ENCODE results near the gene HPSE2.

The HPSE2 gene

GRCh38 chr10:98450618-98451017 is 785.0 kb downstream of the HPSE2 start:
- DNase-seq: no peak

GRCh38 chr10:98449287-98449686 is 786.4 kb downstream of the HPSE2 start:
- no peak for DNase-seq

- DNase-seq: peak; percentile 89
Measured at GRCh38 chr10:98446661-98447221, 788.9 kb downstream of the HPSE2 start, which contains the start of gene HPS1. HPS1 (minus strand) TSS chr10:98446935; CDS start chr10:98443240, 3,695 bp downstream.

- DNase-seq: peak; percentile 63
Measured at GRCh38 chr10:98446151-98446660, 789.4 kb downstream of the HPSE2 start.

GRCh38 chr10:98445200-98445812 is 790.3 kb downstream of the HPSE2 start:
- DNase-seq: no peak

GRCh38 chr10:98444314-98445006 is 791.2 kb downstream of the HPSE2 start:
- DNase-seq: no peak

GRCh38 chr10:98438715-98439114 is 796.9 kb downstream of the HPSE2 start:
- no peak for DNase-seq

GRCh38 chr10:98436704-98437103 is 798.9 kb downstream of the HPSE2 start:
- DNase-seq: no peak

- DNase-seq: no peak
Measured at GRCh38 chr10:98435178-98435577, 800.5 kb downstream of the HPSE2 start.

GRCh38 chr10:98433881-98434732 is 801.5 kb downstream of the HPSE2 start:
- no peak for DNase-seq

GRCh38 chr10:98433371-98433770 is 802.3 kb downstream of the HPSE2 start:
- no peak for DNase-seq

- DNase-seq: no peak
Measured at GRCh38 chr10:98432330-98432729, 803.3 kb downstream of the HPSE2 start.

- DNase-seq: no peak
Measured at GRCh38 chr10:98431016-98431415, 804.6 kb downstream of the HPSE2 start.

- DNase-seq: no peak
Measured at GRCh38 chr10:98430427-98430826, 805.2 kb downstream of the HPSE2 start.

GRCh38 chr10:98429320-98430072 is 806.2 kb downstream of the HPSE2 start:
- DNase-seq: no peak

- no peak for DNase-seq
Measured at GRCh38 chr10:98427011-98427515, 808.6 kb downstream of the HPSE2 start.

GRCh38 chr10:98425511-98426352 is 809.9 kb downstream of the HPSE2 start:
- peak; percentile 70 for DNase-seq

- DNase-seq: no peak
Measured at GRCh38 chr10:98424295-98425254, 811.1 kb downstream of the HPSE2 start.

GRCh38 chr10:98423691-98424120 is 811.9 kb downstream of the HPSE2 start:
- no peak for DNase-seq

GRCh38 chr10:98422182-98422581 is 813.5 kb downstream of the HPSE2 start:
- no peak for DNase-seq
